GM23338 (cell line): ENCODE data around the gene FAM72A.
"Not testable (repeated sequence)": the region's sequence is repeated elsewhere in the genome, so short reads cannot be mapped to it uniquely, and the experiment has no call there.

Experiments used
- POLR2AphosphoS5 ChIP-seq: IDR thresholded peaks from 2 replicates; pipeline ENCODE4 v1.6.1; 2016; ENCODE audit warnings: antibody characterized with exemption, low read depth
- REST ChIP-seq: IDR thresholded peaks from one replicate; pipeline ENCODE4 v1.6.1; 2018; ENCODE audit warnings: antibody characterized with exemption; ENCODE audit not compliant: unreplicated experiment

GRCh38 chr1:206178061-206178989, 24.3 kb downstream of the FAM72A start:
- TF ChIP-seq POLR2AphosphoS5, REST: not testable (repeated sequence)
